ENCODE measurements around the gene NEMP2.

DNA sequence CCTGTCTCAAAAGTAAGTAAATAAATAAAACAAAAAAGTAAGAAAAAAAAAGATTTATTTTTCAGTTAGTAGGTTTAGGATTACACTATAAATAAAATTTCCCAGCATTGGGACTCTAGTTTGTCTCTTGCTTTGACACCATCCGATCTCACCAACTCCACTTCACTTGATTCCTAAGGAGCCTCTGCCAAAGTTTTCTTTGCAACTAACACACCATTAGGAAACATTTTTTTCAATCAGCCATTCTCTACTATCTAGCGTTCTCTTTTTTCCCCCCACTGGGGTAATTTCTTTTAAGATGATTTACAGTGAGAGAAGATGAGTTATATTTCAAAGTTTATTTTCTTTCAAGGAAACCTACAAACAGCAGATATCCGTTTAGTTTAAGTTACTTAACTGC is 10.6 kb upstream of the NEMP2 start:
- TF ChIP-seq, protein P1, sequence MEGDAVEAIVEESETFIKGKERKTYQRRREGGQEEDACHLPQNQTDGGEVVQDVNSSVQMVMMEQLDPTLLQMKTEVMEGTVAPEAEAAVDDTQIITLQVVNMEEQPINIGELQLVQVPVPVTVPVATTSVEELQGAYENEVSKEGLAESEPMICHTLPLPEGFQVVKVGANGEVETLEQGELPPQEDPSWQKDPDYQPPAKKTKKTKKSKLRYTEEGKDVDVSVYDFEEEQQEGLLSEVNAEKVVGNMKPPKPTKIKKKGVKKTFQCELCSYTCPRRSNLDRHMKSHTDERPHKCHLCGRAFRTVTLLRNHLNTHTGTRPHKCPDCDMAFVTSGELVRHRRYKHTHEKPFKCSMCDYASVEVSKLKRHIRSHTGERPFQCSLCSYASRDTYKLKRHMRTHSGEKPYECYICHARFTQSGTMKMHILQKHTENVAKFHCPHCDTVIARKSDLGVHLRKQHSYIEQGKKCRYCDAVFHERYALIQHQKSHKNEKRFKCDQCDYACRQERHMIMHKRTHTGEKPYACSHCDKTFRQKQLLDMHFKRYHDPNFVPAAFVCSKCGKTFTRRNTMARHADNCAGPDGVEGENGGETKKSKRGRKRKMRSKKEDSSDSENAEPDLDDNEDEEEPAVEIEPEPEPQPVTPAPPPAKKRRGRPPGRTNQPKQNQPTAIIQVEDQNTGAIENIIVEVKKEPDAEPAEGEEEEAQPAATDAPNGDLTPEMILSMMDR (IDR thresholded peaks at IDR 0.05; ENCODE audit: low read depth, low read length, poor library complexity, severe bottlenecking) = no peak
- no peak for TF ChIP-seq EZH2phosphoT487 (IDR thresholded peaks at IDR 0.05; ENCODE audit: borderline replicate concordance, low read length)

Measured in DOHH2 (cell line).